GM12878 (cell line): ENCODE results near the gene SLAMF1. TPM values are rescaled to one million over a fixed set of nuclear protein-coding genes. Genes with fewer than 3 reads are reported as not detected.

Experiments
- ATF7 ChIP-seq: fragments of 450-650 bp; IDR thresholded peaks from 2 replicates; pipeline ENCODE4 v1.6.1; 2016; ENCODE audit warnings: low read depth, mild to moderate bottlenecking
- BACH1 ChIP-seq: fragments of 450-650 bp; IDR thresholded peaks from 2 replicates; pipeline ENCODE4 v1.6.1; 2017; ENCODE audit warnings: mild to moderate bottlenecking, borderline replicate concordance
- CHD2 ChIP-seq: IDR thresholded peaks from 2 replicates; pipeline ENCODE4 v1.6.1; 2011; ENCODE audit warnings: low read depth, low read length, improper control_type of control experiment, borderline replicate concordance
- CHD4 ChIP-seq: fragments of 200-600 bp; sonication (generic); IDR thresholded peaks from 2 replicates; pipeline ENCODE4 v1.6.1; 2016; ENCODE audit warnings: mild to moderate bottlenecking
- E2F8 ChIP-seq: fragments of 450-650 bp; IDR thresholded peaks from 2 replicates; pipeline ENCODE4 v1.6.1; 2018; ENCODE audit warnings: mild to moderate bottlenecking, low read depth, moderate library complexity; ENCODE audit not compliant: partially characterized antibody
- GABPA ChIP-seq: IDR thresholded peaks from 2 replicates; pipeline ENCODE4 v1.6.1; 2014; ENCODE audit warnings: antibody characterized with exemption, low read depth, mild to moderate bottlenecking, inconsistent platforms
- IKZF2 ChIP-seq, 2 experiments: fragments of 450-650 bp; IDR thresholded peaks; 2 replicates each; pipeline ENCODE4 v1.6.1; 2017; ENCODE audit warnings: mild to moderate bottlenecking in 2 of 2, moderate library complexity in 2 of 2
- IRF4 ChIP-seq: IDR thresholded peaks from 2 replicates; pipeline ENCODE4 v1.6.1; 2011; ENCODE audit warnings: low read depth, low read length
- KDM1A ChIP-seq: fragments of 200-600 bp; sonication (generic); IDR thresholded peaks from 2 replicates; pipeline ENCODE4 v1.6.1; 2016; ENCODE audit warnings: borderline replicate concordance
- LARP7 ChIP-seq: fragments of 450-650 bp; IDR thresholded peaks from 2 replicates; pipeline ENCODE4 v1.6.1; 2017; ENCODE audit warnings: mild to moderate bottlenecking
- POLR2AphosphoS5 ChIP-seq: IDR thresholded peaks from 2 replicates; pipeline ENCODE4 v1.6.1; 2011; ENCODE audit warnings: mild to moderate bottlenecking, low read length, inconsistent platforms
- SMAD5 ChIP-seq: IDR thresholded peaks from 2 replicates; pipeline ENCODE4 v1.6.1; 2016; ENCODE audit warnings: antibody characterized with exemption, low read depth
- SRF ChIP-seq, 2 experiments: IDR thresholded peaks; 2 replicates each; pipeline ENCODE4 v1.6.1; 2011; ENCODE audit warnings: low read depth in 2 of 2, low read length in 2 of 2, mild to moderate bottlenecking in 1 of 2, moderate library complexity in 1 of 2
- STAT1 ChIP-seq: fragments of 450-650 bp; conservative IDR thresholded peaks from 2 replicates; pipeline ENCODE4 v1.6.1; 2014; ENCODE audit warnings: antibody characterized with exemption, mild to moderate bottlenecking
- WRNIP1 ChIP-seq: IDR thresholded peaks from 2 replicates; pipeline ENCODE4 v1.6.1; 2011; ENCODE audit warnings: low read depth, low read length, improper control_type of control experiment, borderline replicate concordance
- ZNF24 ChIP-seq: fragments of 450-650 bp; IDR thresholded peaks from 2 replicates; pipeline ENCODE4 v1.6.1; 2017; ENCODE audit warnings: antibody characterized with exemption, mild to moderate bottlenecking
- ZNF622 ChIP-seq: fragments of 450-650 bp; IDR thresholded peaks from 2 replicates; pipeline ENCODE4 v1.6.1; 2017; ENCODE audit warnings: mild to moderate bottlenecking, inconsistent platforms
- polyA plus RNA-seq, 11 experiments: library from polyadenylated mRNA; depleted of rRNA in 4 of 11; unstranded in 6 of 11; stranded (reverse) in 5 of 11; fragments of >200 nt; fragmentation: Nextera tagmentation in 4 of 11; fragmentation: Illumina TruSeq in 1 of 11; extraction: Ambion mirVana in 4 of 11; extraction: Trizol in 1 of 11; gene quantifications; 1 replicate in 1 of 11; 2 replicates in 10 of 11; pipeline versions ENCODE4 v1.2.1 to v1.2.3, GENCODE V29; 2011 to 2016; ENCODE audit warnings: inconsistent platforms in 2 of 11, missing spikeins in 2 of 11, low read depth in 1 of 11
- total RNA-seq, 4 experiments: library from RNA; depleted of rRNA in 3 of 4; stranded (reverse); fragments of >200 nt in 3 of 4; fragmentation: Illumina TruSeq in 1 of 4; extraction: Trizol in 1 of 4; gene quantifications; 2 replicates each; pipeline versions ENCODE4 v1.2.1 to v1.2.3, GENCODE V29; 2013 to 2021
- TF ChIP-seq, protein P1 (sequence below): fragments of 450-650 bp; IDR thresholded peaks from 2 replicates; pipeline ENCODE4 v1.6.1; 2016; ENCODE audit warnings: mild to moderate bottlenecking, moderate library complexity, borderline replicate concordance

SLAMF1 gene
- total and polyA plus RNA-seq, 10 of the 15 experiments (the other 5 are each of a cell fraction or from before 2014, with no cell fraction given): 87.3 to 260 (median 131) TPM

GRCh38 chr1:160638540-160638857 lies 8.3 kb downstream of the SLAMF1 start (continued):
- TF ChIP-seq ATF7 (no peak), STAT1 (no peak), CHD4 (no peak), KDM1A (no peak), LARP7 (no peak), GABPA (no peak), IKZF2 (IDR thresholded peaks at IDR 0.05) (no peak), POLR2AphosphoS5 (peak; percentile 56; the same call in 1 of the 2 replicates), IRF4 (no peak), CHD2 (no peak), ZNF622 (no peak), BACH1 (no peak), ZNF24 (no peak), E2F8 (no peak), SRF (IDR thresholded peaks at IDR 0.05; ENCODE audit: low read depth in 2 of 2, low read length in 2 of 2) (no peak), SMAD5 (peak; percentile 75; the same call in 1 of the 2 replicates), WRNIP1 (0 out of 2 replicates have a peak, but pooled peaks have one; percentile 31)
- TF ChIP-seq, protein P1, sequence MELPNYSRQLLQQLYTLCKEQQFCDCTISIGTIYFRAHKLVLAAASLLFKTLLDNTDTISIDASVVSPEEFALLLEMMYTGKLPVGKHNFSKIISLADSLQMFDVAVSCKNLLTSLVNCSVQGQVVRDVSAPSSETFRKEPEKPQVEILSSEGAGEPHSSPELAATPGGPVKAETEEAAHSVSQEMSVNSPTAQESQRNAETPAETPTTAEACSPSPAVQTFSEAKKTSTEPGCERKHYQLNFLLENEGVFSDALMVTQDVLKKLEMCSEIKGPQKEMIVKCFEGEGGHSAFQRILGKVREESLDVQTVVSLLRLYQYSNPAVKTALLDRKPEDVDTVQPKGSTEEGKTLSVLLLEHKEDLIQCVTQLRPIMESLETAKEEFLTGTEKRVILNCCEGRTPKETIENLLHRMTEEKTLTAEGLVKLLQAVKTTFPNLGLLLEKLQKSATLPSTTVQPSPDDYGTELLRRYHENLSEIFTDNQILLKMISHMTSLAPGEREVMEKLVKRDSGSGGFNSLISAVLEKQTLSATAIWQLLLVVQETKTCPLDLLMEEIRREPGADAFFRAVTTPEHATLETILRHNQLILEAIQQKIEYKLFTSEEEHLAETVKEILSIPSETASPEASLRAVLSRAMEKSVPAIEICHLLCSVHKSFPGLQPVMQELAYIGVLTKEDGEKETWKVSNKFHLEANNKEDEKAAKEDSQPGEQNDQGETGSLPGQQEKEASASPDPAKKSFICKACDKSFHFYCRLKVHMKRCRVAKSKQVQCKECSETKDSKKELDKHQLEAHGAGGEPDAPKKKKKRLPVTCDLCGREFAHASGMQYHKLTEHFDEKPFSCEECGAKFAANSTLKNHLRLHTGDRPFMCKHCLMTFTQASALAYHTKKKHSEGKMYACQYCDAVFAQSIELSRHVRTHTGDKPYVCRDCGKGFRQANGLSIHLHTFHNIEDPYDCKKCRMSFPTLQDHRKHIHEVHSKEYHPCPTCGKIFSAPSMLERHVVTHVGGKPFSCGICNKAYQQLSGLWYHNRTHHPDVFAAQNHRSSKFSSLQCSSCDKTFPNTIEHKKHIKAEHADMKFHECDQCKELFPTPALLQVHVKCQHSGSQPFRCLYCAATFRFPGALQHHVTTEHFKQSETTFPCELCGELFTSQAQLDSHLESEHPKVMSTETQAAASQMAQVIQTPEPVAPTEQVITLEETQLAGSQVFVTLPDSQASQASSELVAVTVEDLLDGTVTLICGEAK: no peak
- TF ChIP-seq, all 136 proteins: peak for 5
